Astrocyte (in vitro differentiated cells and primary cell): ENCODE results near the gene TES. TPM values are rescaled to one million over a fixed set of nuclear protein-coding genes. Genes with fewer than 3 reads are reported as not detected.
"Not testable (repeated sequence)": the region's sequence is repeated elsewhere in the genome, so short reads cannot be mapped to it uniquely, and the experiment has no call there.

ENCODE experiments used
- DNase-seq: peaks from one replicate; pipeline ENCODE4 v3.0.0-alpha.2; 2010; ENCODE audit warnings: low read depth
- FAIRE-seq: peaks from 2 replicates; lab custom pipeline; 2011; peaks lifted over from hg19 to GRCh38; lab: Jason Lieb, UNC
- H2AFZ ChIP-seq: 2 replicates; pipeline ENCODE4 v1.6.0; 2012; ENCODE audit warnings: low read depth, low read length, inconsistent platforms
- H3K27ac ChIP-seq: 2 replicates; pipeline ENCODE4 v1.5.1; 2011; ENCODE audit warnings: low read depth, low read length, inconsistent platforms
- H3K27me3 ChIP-seq: 2 replicates; pipeline ENCODE4 v1.6.0; 2011; ENCODE audit warnings: low read length, inconsistent platforms; ENCODE audit not compliant: insufficient read depth
- H3K36me3 ChIP-seq: 2 replicates; pipeline ENCODE4 v1.5.1; 2011; ENCODE audit warnings: low read length, inconsistent platforms; ENCODE audit not compliant: insufficient read depth
- H3K4me1 ChIP-seq: 2 replicates; pipeline ENCODE4 v1.5.1; 2011; ENCODE audit warnings: low read length, inconsistent platforms; ENCODE audit not compliant: insufficient read depth
- H3K4me2 ChIP-seq: 2 replicates; pipeline ENCODE4 v1.6.0; 2012; ENCODE audit warnings: low read length, inconsistent platforms
- H3K4me3 ChIP-seq: 2 replicates; pipeline ENCODE4 v1.5.1; 2011; ENCODE audit warnings: low read depth, mild to moderate bottlenecking, low read length, inconsistent platforms; ENCODE audit not compliant: insufficient read depth
- H3K79me2 ChIP-seq: 2 replicates; pipeline ENCODE4 v1.6.0; 2012; ENCODE audit warnings: mild to moderate bottlenecking, low read length, inconsistent platforms; ENCODE audit not compliant: insufficient read depth
- H3K9ac ChIP-seq: 2 replicates; pipeline ENCODE4 v1.6.0; 2012; ENCODE audit warnings: mild to moderate bottlenecking, low read length, inconsistent platforms
- H3K9me3 ChIP-seq: 2 replicates; pipeline ENCODE4 v1.5.1; 2012; ENCODE audit warnings: low read depth, mild to moderate bottlenecking, low read length, inconsistent platforms; ENCODE audit not compliant: insufficient read depth
- H4K20me1 ChIP-seq: 2 replicates; pipeline ENCODE4 v1.6.0; 2012; ENCODE audit warnings: low read length, inconsistent platforms; ENCODE audit not compliant: insufficient read depth
- H3K27ac Mint-ChIP-seq: one replicate; pipeline ENCODE4 v1.8.0; 2021; ENCODE audit warnings: mild to moderate bottlenecking, mixed read lengths; ENCODE audit not compliant: unreplicated experiment
- H3K27me3 Mint-ChIP-seq: one replicate; pipeline ENCODE4 v1.8.0; 2021; ENCODE audit warnings: low read depth, mixed read lengths; ENCODE audit not compliant: unreplicated experiment
- H3K36me3 Mint-ChIP-seq: one replicate; pipeline ENCODE4 v1.8.0; 2021; ENCODE audit warnings: low read depth, mixed read lengths; ENCODE audit not compliant: unreplicated experiment
- H3K4me1 Mint-ChIP-seq: one replicate; pipeline ENCODE4 v1.8.0; 2021; ENCODE audit warnings: low read depth, mixed read lengths; ENCODE audit not compliant: unreplicated experiment
- H3K4me3 Mint-ChIP-seq: one replicate; pipeline ENCODE4 v1.8.0; 2021; ENCODE audit warnings: mild to moderate bottlenecking, moderate library complexity, mixed read lengths; ENCODE audit not compliant: unreplicated experiment
- H3K9me3 Mint-ChIP-seq: one replicate; pipeline ENCODE4 v1.8.0; 2021; ENCODE audit warnings: mild to moderate bottlenecking, mixed read lengths; ENCODE audit not compliant: unreplicated experiment
- CTCF ChIP-seq: IDR thresholded peaks from 2 replicates; pipeline ENCODE4 v1.5.1; 2011; ENCODE audit warnings: low read depth, mild to moderate bottlenecking, inconsistent platforms, low read length, moderate library complexity; ENCODE audit not compliant: insufficient read depth
- EZH2 ChIP-seq: IDR thresholded peaks from 2 replicates; pipeline ENCODE4 v1.6.1; 2012; ENCODE audit warnings: mild to moderate bottlenecking, low read length, inconsistent platforms; ENCODE audit not compliant: insufficient read depth
- total RNA-seq: library from RNA; stranded (reverse); gene quantifications from 2 replicates; pipeline ENCODE4 v1.2.1, GENCODE V29; 2021

TES gene
- total RNA-seq, 1 donor from 2014 or later = 179 TPM

- Histone ChIP-seq H3K27me3 (no peaks in the 10 kb centered on the region), H2AFZ (no peak overlapping the region), H3K79me2 (peaks cover 17% of the 10 kb centered on the region), H3K9me3 (no peaks in the 10 kb centered on the region), H3K36me3 (no peaks in the 10 kb centered on the region), H3K4me3 (no peak overlapping the region), H3K9ac (no peak overlapping the region), H3K4me1 (no peaks in the 10 kb centered on the region), H3K27ac (no peak overlapping the region), H3K4me2 (no peak overlapping the region), H4K20me1 (no peaks in the 10 kb centered on the region)
- no peak for DNase-seq
- FAIRE-seq = peak; percentile 52
- Mint-ChIP-seq H3K9me3 (peaks cover 12% of the 10 kb centered on the region), H3K27me3 (no peaks in the 10 kb centered on the region), H3K36me3 (peaks cover 3% of the 10 kb centered on the region), H3K4me3 (no peak overlapping the region), H3K4me1 (no peaks in the 10 kb centered on the region), H3K27ac (no peak overlapping the region)
- TF ChIP-seq EZH2 = no peak
- no peak for TF ChIP-seq CTCF
These were observed 83.3 kb downstream of the TES start for GRCh38 chr7:116293633-116294032.

- not testable (repeated sequence) for H4K20me1 ChIP-seq, DNase-seq, FAIRE-seq, H3K27ac Mint-ChIP-seq, H3K4me3 Mint-ChIP-seq, H3K36me3 ChIP-seq, H3K27me3 ChIP-seq, H3K4me1 ChIP-seq, H3K36me3 Mint-ChIP-seq, H3K9me3 ChIP-seq, H3K4me2 ChIP-seq, H3K9ac ChIP-seq, H3K4me3 ChIP-seq, H2AFZ ChIP-seq, H3K27ac ChIP-seq, H3K4me1 Mint-ChIP-seq, H3K27me3 Mint-ChIP-seq
- H3K9me3 Mint-ChIP-seq = peaks cover 11% of the 10 kb centered on the region
- peaks cover 17% of the 10 kb centered on the region for H3K79me2 ChIP-seq
These were observed 85.6 kb downstream of the TES start for GRCh38 chr7:116295903-116296302.

- Mint-ChIP-seq H3K9me3 (peaks cover 6% of the 10 kb centered on the region), H3K27me3 (no peaks in the 10 kb centered on the region), H3K4me1 (no peaks in the 10 kb centered on the region), H3K27ac (no peak overlapping the region), H3K36me3 (no peaks in the 10 kb centered on the region), H3K4me3 (peak overlapping the region; percentile 45)
- Histone ChIP-seq H3K27me3 (no peaks in the 10 kb centered on the region), H4K20me1 (no peaks in the 10 kb centered on the region), H3K4me3 (no peak overlapping the region), H3K4me2 (no peak overlapping the region), H3K4me1 (no peaks in the 10 kb centered on the region), H3K79me2 (peaks cover 6% of the 10 kb centered on the region), H2AFZ (no peak overlapping the region), H3K9me3 (no peaks in the 10 kb centered on the region), H3K27ac (no peak overlapping the region), H3K9ac (no peak overlapping the region), H3K36me3 (no peaks in the 10 kb centered on the region)
- DNase-seq (no peak), FAIRE-seq (no peak)
- no peak for TF ChIP-seq CTCF
- TF ChIP-seq EZH2 = no peak
These were observed 87.7 kb downstream of the TES start for GRCh38 chr7:116298055-116298454.
